ENCODE results near the gene SIPA1. TPM values are rescaled to one million over a fixed set of nuclear protein-coding genes. Genes with fewer than 3 reads are reported as not detected.
A peak's percentile ranks its signal among the peaks of the same experiment; 100 is the strongest.

The SIPA1 gene
- total and polyA plus RNA-seq, 9 of the 15 experiments (the other 6 are each of a cell fraction or from before 2014, with no cell fraction given): 0.25 to 85.8 (median 16.8) TPM

DNA sequence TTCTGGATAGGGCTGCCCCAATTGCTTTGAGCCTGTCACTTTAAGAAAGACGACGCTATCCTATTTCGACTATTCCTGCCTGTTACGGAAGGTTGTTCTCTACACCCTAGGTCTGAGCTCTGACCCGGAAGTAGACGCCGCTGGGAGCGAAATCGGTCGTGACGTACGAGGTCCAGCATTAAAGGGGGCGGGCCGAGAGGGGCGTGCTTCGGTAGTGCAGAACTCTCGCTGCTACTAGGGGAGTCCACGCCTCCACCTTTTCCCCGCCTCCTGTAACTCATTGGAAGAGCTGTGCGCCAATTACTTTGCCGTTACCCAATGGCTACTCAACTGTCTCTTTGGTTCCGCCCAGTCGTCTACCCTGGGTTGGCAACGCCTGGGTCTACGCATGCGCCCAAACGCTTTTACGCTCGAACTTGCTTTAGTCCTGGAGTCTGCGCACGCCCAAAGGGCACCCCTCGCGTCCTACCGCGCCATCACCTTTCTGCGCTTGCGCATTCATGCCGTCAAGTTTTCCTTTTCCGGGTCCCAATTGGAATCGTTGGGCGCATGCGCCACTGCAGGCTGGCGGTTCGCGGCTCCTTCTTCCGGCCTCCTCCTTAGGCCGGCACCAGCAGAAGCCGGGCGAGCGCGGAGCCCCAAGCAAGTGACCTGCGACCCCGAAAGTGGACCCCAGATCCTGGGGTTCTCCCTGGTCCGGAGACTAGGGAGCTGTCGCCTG is 22.5 kb upstream of the SIPA1 start, which contains the start of gene PCNX3 (continued):
- TF ChIP-seq JUN (IDR thresholded peaks at IDR 0.05; ENCODE audit: borderline replicate concordance, low read depth, low read length) (peak; percentile 38; the same call in 1 of the 2 replicates), JUN (CRISPR knock-in tag; IDR thresholded peaks at IDR 0.05; ENCODE audit: borderline replicate concordance) (no peak), SAFB2 (IDR thresholded peaks at IDR 0.05; ENCODE audit: borderline replicate concordance, low read depth, low read length, severe bottlenecking) (no peak), ZNF384 (IDR thresholded peaks at IDR 0.05; ENCODE audit: low read depth, low read length) (no peak), ARID1B (IDR thresholded peaks at IDR 0.05) (no peak), FOXA3 (CRISPR knock-in tag; conservative IDR thresholded peaks at IDR 0.05 in 1 of 2, IDR thresholded peaks at IDR 0.05 in 1 of 2) (no peak), RFX1 (IDR thresholded peaks at IDR 0.05) (peak; percentile 71; the same call in 1 of the 2 replicates), ELF2 (CRISPR knock-in tag; IDR thresholded peaks at IDR 0.05) (peak; percentile 30; the same call in 1 of the 2 replicates), CBX5 (IDR thresholded peaks at IDR 0.05; ENCODE audit: borderline replicate concordance, low read depth) (no peak), ZNF124 (CRISPR knock-in tag; IDR thresholded peaks at IDR 0.05) (no peak), ARHGAP35 (IDR thresholded peaks at IDR 0.05; ENCODE audit: partially characterized antibody) (no peak), SETDB1 (IDR thresholded peaks at IDR 0.05; ENCODE audit: low read length) (no peak), MIER1 (IDR thresholded peaks at IDR 0.05; ENCODE audit: low read depth) (no peak), ZC3H4 (CRISPR knock-in tag; IDR thresholded peaks at IDR 0.05; ENCODE audit: borderline replicate concordance) (no peak)
- TF ChIP-seq, protein P1, sequence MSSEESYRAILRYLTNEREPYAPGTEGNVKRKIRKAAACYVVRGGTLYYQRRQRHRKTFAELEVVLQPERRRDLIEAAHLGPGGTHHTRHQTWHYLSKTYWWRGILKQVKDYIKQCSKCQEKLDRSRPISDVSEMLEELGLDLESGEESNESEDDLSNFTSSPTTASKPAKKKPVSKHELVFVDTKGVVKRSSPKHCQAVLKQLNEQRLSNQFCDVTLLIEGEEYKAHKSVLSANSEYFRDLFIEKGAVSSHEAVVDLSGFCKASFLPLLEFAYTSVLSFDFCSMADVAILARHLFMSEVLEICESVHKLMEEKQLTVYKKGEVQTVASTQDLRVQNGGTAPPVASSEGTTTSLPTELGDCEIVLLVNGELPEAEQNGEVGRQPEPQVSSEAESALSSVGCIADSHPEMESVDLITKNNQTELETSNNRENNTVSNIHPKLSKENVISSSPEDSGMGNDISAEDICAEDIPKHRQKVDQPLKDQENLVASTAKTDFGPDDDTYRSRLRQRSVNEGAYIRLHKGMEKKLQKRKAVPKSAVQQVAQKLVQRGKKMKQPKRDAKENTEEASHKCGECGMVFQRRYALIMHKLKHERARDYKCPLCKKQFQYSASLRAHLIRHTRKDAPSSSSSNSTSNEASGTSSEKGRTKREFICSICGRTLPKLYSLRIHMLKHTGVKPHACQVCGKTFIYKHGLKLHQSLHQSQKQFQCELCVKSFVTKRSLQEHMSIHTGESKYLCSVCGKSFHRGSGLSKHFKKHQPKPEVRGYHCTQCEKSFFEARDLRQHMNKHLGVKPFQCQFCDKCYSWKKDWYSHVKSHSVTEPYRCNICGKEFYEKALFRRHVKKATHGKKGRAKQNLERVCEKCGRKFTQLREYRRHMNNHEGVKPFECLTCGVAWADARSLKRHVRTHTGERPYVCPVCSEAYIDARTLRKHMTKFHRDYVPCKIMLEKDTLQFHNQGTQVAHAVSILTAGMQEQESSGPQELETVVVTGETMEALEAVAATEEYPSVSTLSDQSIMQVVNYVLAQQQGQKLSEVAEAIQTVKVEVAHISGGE (CRISPR knock-in tag; IDR thresholded peaks at IDR 0.05): peak in 1 of 3 experiments; percentile 79; a peak in 1 of 6 replicates
- TF ChIP-seq, protein P2, sequence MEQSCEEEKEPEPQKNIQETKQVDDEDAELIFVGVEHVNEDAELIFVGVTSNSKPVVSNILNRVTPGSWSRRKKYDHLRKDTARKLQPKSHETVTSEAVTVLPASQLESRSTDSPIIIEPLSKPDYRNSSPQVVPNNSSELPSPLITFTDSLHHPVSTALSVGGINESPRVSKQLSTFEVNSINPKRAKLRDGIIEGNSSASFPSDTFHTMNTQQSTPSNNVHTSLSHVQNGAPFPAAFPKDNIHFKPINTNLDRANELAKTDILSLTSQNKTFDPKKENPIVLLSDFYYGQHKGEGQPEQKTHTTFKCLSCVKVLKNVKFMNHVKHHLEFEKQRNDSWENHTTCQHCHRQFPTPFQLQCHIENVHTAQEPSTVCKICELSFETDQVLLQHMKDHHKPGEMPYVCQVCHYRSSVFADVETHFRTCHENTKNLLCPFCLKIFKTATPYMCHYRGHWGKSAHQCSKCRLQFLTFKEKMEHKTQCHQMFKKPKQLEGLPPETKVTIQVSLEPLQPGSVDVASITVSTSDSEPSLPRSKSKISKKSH (CRISPR knock-in tag; IDR thresholded peaks at IDR 0.05): no peak
- TF ChIP-seq, protein P3, sequence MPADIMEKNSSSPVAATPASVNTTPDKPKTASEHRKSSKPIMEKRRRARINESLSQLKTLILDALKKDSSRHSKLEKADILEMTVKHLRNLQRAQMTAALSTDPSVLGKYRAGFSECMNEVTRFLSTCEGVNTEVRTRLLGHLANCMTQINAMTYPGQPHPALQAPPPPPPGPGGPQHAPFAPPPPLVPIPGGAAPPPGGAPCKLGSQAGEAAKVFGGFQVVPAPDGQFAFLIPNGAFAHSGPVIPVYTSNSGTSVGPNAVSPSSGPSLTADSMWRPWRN (IDR thresholded peaks at IDR 0.05; ENCODE audit: low read depth): no peak
- TF ChIP-seq, protein P4, sequence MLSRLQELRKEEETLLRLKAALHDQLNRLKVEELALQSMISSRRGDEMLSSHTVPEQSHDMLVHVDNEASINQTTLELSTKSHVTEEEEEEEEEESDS (CRISPR knock-in tag; IDR thresholded peaks at IDR 0.05): no peak
- TF ChIP-seq, protein P5, sequence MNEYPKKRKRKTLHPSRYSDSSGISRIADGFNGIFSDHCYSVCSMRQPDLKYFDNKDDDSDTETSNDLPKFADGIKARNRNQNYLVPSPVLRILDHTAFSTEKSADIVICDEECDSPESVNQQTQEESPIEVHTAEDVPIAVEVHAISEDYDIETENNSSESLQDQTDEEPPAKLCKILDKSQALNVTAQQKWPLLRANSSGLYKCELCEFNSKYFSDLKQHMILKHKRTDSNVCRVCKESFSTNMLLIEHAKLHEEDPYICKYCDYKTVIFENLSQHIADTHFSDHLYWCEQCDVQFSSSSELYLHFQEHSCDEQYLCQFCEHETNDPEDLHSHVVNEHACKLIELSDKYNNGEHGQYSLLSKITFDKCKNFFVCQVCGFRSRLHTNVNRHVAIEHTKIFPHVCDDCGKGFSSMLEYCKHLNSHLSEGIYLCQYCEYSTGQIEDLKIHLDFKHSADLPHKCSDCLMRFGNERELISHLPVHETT (CRISPR knock-in tag; conservative IDR thresholded peaks at IDR 0.05 in 1 of 2, IDR thresholded peaks at IDR 0.05 in 1 of 2): peak in 1 of 2 experiments; percentile 97; a peak in 2 of 4 replicates
